Astrocyte of the cerebellum (primary cell): Measurements from ENCODE around the gene SRY.

Source experiments
- DNase-seq: peaks from one replicate; pipeline ENCODE4 v3.0.0-alpha.2; 2011; ENCODE audit warnings: low read depth
- H3K4me3 ChIP-seq: 2 replicates; pipeline ENCODE4 v1.5.1; 2011; ENCODE audit warnings: mild to moderate bottlenecking, low read depth, low read length, moderate library complexity
- in situ Hi-C: cut with HindIII; loops from 2 replicates; pipeline ENCODE4 v1.10.0; 2017; ENCODE audit warnings: low sequenced_read_pairs
- TF ChIP-seq, protein P1 (sequence below): IDR thresholded peaks from 2 replicates; pipeline ENCODE4 v1.5.1; 2012; ENCODE audit warnings: low read length, low read depth, moderate library complexity, mild to moderate bottlenecking; ENCODE audit errors: missing control alignments

SRY gene

DNA sequence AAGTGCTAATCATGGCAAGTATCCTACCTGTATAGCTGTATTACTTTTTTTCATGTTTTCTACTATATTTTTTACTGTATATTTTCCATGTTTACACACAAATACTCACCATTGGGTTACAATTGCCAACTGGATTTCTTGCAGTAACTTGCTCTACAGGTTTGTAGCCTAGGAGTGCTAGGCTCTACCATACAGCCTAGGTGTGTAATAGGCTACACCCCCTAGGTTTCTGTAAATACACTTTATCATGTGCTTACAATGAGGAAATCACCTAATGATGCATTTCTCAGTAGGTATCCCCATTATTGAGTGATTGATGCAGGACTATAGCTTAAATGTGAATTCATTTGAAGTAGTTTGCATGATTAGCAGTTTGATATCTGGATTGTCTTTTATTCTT, 10.5 kb upstream of the SRY start:
- no peak for DNase-seq
- in situ Hi-C loops, result no loop called here
- no peak overlapping the region for H3K4me3 ChIP-seq
- TF ChIP-seq, protein P1, sequence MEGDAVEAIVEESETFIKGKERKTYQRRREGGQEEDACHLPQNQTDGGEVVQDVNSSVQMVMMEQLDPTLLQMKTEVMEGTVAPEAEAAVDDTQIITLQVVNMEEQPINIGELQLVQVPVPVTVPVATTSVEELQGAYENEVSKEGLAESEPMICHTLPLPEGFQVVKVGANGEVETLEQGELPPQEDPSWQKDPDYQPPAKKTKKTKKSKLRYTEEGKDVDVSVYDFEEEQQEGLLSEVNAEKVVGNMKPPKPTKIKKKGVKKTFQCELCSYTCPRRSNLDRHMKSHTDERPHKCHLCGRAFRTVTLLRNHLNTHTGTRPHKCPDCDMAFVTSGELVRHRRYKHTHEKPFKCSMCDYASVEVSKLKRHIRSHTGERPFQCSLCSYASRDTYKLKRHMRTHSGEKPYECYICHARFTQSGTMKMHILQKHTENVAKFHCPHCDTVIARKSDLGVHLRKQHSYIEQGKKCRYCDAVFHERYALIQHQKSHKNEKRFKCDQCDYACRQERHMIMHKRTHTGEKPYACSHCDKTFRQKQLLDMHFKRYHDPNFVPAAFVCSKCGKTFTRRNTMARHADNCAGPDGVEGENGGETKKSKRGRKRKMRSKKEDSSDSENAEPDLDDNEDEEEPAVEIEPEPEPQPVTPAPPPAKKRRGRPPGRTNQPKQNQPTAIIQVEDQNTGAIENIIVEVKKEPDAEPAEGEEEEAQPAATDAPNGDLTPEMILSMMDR, result no peak

DNA sequence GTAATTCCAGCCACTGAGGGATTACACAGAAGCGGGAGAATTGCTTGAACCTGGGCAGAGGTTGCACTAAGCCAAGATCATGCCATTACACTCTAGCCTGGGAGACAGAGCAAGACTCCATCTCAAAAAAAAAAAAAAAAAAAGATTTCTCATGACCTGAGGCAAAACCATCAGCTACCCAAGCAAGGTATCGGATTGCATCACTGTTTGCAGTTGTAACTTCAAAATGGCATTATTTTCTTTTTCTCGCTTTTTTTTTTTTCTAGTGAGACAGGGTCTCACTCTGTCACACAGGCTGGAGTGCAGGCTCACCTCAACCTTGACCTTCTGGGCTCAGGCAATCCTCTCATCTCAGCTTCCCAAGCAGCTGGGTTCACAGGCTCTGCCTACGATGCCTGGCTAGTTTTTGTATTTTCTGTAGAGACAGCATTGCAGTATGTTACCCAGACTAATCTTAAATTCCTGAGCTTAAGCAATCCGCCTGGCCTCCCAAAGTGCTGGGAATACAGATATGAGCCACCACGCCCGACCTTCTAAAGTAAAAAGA, 9.6 kb upstream of the SRY start:
- in situ Hi-C loops, result no loop called here
- no peak overlapping the region for H3K4me3 ChIP-seq
- TF ChIP-seq, protein P1, result no peak
- no peak for DNase-seq

DNA sequence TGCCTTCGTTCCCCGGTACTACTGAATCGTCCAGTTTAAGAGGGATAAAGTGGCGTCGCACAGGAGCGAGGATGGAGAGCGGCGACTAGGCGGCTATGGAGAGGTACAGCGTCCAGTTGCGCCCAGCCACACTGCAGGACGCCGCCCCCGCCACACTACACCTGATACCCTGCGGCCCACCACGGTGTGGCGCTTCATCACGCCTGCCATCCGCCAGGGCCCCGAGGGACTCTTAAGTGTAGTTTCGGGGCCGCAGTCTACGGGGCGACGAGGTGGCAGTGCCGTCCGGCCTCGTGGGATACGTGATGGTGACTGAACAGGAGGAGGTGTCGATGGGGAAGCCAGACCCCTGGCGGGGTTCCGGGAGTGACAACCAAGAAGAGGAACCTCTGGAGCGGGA, 2.3 kb upstream of the SRY start:
- TF ChIP-seq, protein P1, result no peak
- no peak for DNase-seq
- no peak overlapping the region for H3K4me3 ChIP-seq
- in situ Hi-C loops, result no loop called here

DNA sequence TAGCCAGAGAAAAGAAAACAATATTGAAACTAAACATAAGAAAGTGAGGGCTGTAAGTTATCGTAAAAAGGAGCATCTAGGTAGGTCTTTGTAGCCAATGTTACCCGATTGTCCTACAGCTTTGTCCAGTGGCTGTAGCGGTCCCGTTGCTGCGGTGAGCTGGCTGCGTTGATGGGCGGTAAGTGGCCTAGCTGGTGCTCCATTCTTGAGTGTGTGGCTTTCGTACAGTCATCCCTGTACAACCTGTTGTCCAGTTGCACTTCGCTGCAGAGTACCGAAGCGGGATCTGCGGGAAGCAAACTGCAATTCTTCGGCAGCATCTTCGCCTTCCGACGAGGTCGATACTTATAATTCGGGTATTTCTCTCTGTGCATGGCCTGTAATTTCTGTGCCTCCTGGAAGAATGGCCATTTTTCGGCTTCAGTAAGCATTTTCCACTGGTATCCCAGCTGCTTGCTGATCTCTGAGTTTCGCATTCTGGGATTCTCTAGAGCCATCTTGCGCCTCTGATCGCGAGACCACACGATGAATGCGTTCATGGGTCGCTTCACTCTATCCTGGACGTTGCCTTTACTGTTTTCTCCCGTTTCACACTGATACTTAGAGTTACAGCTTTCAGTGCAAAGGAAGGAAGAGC, 488 bp downstream of the SRY start:
- in situ Hi-C loops, result no loop called here
- H3K4me3 ChIP-seq, result no peak overlapping the region
- no peak for DNase-seq
- TF ChIP-seq, protein P1, result no peak
